GM21390 (cell line): ENCODE results near the gene CKAP4.

Experiments used
- ATAC-seq: cut with Tn5 transposase; IDR thresholded peaks from one replicate; pipeline ENCODE4 v1.9.1; 2021; ENCODE audit not compliant: unreplicated experiment

Gene CKAP4

DNA sequence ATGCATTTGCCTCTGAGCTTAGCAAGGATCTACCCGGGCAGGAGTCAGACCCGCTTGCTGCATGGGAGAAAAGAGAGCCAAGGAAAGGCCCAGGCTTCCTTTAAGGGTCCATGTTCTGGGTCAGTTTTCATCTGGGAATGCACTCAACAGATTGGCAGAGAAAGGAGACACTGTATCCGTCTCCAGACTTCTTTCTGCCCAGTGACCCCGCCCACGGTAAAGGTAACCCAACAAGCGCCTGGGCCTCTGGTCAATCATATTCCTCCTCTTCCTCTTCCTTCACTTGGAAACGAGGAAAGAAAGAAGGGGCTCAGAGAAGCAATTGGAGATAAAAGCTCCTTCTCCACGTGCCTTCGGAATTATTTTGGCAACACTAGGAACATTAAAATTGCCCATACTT is 27.6 kb upstream of the CKAP4 start:
- no peak for ATAC-seq

GRCh38 chr12:106274575-106275121 is 26.8 kb upstream of the CKAP4 start:
- no peak for ATAC-seq

DNA sequence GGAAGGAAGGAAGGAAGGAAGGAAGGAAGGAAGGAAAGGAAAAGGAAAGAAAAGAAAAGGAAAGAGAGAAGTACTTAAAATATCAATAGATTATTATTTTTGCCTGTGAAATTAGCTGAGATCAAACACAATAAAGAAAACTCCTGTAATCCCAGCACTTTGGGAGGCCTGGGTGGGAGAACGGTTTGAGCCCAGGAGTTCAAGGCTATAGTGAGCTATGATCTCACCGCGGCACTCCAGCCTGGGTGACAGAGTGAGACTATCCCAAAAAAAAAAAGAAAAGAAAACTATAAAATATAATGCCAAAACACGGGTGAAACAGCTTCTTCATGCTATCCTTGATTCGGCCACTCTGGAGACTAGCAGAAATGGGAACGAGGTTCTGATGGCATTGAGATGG is 26.2 kb upstream of the CKAP4 start:
- ATAC-seq: no peak

DNA sequence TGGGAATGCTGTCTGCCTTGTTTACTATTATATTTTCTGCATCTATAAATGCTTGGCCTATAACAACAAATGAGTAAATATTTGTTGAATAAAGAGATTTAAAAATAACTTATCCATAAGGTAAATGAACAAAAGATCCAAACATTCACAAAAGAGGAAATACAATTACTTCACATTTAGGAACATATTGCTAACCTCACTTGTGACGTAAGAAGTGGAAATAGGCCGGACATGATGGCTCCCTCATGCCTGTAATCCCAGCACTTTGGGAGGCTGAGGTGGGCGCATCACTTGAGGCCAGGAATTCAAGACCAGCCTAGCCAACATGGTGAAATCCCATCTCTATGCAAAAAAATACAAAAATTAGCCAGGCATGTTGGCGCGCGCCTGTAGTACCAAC is 25.7 kb upstream of the CKAP4 start:
- no peak for ATAC-seq

DNA sequence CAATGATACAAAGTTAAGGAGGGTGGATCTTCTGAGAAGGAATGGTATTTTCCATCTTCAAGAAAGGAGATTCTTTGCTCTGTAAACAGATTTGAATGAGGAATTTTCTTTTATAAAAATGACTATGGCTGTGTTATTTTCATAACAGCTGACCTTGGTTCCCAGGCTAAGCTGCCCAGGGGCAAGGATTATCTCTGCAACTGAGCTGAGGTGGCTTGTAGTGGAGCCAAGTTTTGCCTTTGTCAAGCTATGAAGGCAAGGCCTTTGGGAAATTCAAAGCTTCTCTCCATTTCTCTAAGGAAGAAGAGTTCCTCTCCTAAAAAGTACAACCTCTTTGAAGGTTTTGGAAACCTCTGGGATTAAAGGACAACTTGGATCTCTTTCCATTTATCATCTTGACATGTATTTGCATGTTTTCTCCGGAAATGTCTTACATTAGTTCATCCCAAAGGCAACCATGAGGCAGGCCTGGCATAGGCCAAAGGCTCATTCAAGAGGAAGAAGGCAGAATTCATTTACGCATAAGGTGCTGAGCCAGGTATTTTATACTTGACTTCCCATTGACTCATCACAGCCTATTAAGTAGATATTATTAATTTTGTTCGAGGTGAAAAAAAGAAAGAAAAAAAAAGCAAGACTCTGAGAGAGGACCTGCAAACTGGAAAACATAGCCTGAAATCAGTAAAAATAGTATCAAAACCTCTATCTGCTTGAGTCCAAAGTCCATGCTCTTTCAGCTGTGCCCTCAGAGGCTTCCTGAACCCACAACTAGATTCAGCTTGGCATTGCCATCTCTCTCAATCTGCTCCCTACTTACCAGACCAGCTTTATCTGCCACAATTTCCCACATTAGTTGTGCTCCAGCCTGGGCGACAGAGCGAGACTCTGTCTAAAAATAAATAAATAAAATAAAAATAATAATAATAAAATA is 24.0 kb upstream of the CKAP4 start:
- no peak for ATAC-seq

DNA sequence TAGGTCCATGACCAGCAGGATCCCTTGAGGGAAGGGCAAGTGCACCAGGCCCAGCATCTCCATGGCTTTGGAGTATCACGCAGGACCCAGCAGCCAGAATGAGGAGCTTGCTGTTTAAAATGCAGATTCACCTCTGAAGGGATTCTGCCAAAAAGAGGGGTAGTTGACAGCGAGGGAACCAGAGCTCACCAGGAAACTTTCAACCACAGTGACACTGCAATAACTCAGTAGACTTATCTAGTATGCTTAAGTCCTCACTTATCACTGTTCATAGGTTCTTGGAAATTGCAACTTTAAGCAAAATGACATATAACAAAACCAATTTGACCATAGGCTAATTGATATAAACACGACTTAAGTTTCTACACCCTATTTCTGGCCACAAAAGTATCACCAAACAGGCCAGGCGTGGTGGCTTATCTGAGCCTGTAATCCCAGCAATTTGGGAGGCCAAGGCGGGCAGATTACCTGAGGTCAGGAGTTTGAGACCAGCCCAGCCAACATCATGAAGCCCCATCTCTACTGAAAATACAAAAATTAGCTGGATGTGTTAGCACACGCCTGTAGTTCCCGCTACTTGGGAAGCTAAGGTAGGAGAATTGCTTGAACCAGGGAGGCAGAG is 21.4 kb upstream of the CKAP4 start:
- ATAC-seq: no peak

DNA sequence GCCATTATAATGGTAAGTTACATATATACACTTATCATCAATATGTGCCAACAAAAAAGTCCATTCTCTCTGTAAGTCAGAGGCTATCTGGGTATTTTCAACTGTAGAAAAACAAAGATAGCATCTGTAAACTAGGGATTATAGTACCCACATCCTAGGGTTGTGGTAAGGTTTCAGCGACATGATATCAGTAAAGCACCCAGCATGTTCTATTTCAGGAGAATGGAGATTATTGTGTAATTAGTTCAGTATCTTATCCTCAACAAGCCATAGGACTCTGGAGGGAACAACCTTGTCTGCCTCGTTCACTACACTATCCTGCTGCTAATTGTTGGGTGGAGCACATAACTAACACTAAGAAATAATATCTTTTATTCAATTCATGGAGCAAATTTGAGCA is 19.7 kb upstream of the CKAP4 start:
- no peak for ATAC-seq

DNA sequence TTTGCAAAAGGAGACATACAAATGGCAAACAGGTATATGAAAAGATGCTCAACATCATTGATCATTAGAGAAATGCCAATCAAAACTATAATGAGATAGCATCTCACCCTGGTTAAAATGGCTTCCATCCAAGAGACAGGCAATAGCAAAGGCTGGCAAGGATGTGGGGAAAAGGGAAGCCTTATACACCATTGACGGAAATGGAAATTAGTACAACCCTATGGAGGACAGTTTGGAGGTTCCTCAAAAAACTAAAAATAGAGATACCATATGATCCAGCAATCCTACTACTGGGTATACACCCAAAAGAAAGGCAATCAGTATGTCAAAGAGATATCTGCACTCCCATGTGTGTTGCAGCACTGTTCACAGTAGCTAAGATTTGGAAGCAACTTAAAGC is 17.3 kb upstream of the CKAP4 start:
- no peak for ATAC-seq

DNA sequence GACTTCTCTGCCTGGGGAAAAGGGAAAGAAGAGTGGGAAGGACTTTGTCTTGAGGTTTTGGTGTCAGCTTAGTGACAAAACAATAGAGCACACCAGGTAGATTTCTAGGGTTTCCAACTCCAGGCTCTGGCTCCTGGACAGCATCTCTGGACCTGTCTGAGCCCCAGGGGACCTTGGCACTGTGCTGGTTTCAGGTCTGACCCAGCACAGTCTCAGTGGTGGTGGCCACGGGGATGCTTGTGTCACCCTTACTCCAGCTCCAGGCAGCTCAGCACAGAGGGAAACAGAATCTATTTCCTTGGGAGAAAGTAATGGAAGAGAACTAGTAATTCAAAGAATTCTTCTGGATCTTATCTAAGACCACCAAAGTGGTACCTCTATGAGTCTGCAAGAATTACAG is 11.1 kb upstream of the CKAP4 start:
- no peak for ATAC-seq

DNA sequence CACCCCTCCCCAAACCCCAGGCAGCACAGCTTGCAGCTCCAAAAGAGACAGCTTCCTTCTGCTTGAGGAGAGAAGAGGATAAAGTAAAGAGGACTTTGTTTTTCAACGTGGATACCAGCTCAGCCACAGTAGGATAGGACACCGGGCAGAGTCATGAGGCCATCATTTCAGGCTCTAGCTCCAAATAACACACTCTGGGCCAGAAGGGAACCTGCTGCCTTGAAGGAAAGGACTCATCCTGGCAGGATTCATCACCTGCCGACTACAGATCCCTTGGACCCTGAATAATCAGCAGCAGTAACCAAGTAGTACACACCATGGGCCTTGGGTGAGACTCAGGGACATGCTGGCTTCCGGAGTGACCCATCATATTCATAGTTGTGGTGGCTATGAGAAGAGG is 10.4 kb upstream of the CKAP4 start:
- no peak for ATAC-seq

- no peak for ATAC-seq
These were observed 8.7 kb upstream of the CKAP4 start for GRCh38 chr12:106256524-106256923.

DNA sequence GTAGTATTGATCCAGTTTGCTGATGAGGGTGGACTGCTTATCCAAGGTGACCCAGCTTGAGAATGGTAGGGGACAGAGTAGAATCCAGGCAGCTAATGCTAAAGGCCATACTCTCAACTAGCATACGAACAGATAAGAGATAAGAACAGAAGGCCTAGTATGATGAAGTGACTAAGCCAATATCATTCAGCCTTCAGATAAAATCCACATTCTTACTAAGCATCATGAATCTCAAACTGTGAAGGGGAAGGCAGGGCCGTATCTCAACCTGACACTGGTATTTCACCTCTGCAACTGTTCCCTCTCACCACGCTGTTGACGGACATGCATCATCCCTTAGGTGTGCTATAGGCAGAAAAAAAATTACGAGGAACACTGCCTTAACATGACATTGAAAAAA is 8.1 kb upstream of the CKAP4 start:
- ATAC-seq: no peak

DNA sequence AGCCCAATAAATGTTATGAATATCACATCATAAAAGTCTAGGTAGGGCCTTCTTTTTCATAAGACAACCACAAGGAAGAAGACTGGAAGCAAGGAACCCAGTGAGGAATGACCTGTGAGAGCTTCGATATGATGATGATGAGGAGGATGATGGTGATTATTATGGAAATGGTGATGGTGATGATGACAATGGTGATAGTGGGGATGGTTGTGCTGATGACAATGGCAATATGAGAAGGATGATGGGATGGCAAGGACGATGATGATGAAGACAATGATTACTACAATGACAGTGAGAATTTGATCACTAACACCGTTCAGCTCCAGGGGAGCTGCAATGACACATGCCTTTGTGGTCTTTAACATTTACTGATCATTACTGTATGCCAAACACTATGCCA is 7.7 kb upstream of the CKAP4 start:
- no peak for ATAC-seq

GRCh38 chr12:106254724-106255123 is 6.9 kb upstream of the CKAP4 start:
- ATAC-seq: no peak

DNA sequence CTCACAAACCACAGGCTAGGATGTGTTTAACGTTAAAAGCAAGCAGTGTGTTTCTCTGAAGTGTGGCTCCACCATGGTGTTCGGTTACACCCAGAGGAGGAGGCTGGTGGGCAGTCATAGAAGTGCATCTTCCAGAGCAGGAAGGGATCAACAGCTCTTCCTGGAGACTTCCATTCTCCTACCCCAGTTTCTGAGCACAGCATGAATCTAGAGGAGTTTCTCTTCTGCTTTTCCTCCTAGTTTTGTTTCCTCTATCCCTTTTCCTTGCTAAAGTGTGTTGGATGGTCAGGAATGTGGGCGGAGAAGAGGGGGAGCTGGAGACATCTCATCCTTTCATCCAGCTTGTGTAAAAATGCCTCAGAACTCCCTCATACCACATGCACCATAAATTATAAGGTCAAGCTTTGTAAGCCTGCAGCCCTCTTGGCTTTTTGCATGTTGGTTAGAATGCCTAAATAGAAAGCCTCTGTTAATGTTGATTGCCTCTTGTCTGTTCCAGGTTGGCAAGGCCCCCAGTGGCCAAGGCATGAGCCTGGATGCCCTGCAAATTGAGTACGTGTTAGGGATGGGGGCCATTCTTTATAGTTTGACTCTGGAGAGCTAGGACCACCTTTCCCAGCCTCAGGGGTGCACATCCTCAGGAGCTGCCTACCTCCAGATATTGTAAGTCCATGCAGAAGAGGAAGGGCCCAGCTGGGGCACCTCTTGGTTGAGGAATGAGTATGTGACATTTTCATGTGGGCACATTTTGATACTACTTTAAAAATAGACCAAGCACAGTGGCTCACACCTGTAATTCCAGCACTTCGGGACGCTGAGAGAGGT is 4.0 kb upstream of the CKAP4 start:
- no peak for ATAC-seq

DNA sequence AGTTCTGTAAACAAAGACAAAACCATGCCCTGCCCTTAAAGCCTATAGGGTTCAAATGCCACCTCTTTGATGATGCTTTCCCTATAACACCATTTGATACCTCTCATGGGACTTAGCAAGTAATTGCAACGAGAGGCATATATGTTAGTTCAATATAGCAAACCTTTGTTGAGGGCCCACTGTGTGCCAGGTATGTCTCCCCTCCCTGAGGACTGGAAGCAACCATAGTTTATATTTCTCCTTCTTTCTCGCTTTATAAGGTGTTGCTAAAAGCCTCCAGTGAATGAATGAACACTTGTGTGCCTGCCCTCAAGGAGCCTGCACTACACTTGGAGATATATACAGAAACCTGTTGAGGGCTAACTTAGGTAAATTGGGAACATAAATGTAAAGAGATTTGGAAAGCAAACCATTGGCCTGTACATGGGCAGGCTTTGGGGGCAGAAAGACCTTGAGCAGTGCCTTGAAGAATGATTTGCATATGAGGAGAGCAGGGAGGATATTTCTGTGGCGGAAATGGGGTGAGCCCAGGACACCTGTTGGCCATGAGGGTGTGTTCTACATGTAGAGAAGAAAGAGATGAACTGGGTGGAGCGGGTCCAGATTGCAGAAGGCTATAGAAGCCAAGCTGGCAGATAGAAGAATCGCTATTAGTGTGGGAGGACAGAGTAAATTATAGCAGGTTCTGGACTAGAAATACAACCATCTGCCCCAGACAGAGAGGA is 1.8 kb upstream of the CKAP4 start:
- ATAC-seq: peak; percentile 70

DNA sequence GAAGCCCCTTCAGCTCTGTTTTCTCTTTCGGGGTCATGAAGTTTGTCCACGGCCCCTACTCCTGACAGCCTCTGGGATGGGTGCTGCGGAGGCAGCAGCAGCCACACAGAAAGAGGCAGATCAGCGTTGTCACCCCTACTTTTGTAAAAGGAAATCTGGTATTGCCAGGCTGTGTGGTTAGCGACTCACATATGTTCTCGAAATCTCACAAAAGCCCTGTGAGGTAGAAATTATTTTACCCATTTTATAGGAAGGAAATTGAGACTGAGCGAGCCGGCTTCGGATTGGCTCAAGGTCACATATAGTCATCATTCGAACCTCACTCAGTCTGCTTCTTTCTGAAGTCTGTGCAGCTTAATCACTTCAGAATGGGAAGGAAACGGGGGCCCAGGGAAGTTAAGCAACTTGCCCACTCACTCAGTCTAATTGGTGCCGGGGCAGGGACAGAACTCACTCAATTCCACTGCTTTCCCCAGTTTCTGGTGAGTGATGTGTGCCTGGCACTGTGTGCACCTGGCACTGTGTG is 1.1 kb upstream of the CKAP4 start:
- no peak for ATAC-seq

DNA sequence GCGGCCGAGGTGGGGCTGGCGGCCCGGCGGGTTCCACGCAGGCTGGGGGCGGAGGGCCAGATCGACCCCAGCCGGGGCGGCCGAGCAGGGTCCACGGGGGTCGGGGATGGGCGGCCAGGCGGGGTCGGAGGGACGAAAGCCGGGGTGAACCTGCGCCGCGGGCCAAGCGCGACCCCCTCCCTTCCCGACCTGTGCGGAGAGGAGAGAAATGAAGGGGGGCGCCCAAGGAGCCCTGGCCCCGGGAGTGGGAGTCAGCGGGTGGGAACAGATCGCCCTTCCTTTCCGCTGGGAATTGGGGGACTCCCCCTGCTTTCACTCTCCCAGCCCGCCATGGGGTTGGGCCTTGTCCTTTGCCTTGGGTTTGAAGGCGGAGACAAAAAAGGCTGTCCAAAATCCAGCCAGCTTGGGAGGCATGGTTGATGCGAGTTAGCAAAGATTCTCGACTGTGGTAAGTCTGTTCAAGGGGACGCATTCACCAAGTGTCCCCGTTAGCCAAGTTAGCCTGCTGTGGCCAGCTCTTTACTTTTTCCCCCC is 559 bp upstream of the CKAP4 start:
- peak; percentile 8 for ATAC-seq

DNA sequence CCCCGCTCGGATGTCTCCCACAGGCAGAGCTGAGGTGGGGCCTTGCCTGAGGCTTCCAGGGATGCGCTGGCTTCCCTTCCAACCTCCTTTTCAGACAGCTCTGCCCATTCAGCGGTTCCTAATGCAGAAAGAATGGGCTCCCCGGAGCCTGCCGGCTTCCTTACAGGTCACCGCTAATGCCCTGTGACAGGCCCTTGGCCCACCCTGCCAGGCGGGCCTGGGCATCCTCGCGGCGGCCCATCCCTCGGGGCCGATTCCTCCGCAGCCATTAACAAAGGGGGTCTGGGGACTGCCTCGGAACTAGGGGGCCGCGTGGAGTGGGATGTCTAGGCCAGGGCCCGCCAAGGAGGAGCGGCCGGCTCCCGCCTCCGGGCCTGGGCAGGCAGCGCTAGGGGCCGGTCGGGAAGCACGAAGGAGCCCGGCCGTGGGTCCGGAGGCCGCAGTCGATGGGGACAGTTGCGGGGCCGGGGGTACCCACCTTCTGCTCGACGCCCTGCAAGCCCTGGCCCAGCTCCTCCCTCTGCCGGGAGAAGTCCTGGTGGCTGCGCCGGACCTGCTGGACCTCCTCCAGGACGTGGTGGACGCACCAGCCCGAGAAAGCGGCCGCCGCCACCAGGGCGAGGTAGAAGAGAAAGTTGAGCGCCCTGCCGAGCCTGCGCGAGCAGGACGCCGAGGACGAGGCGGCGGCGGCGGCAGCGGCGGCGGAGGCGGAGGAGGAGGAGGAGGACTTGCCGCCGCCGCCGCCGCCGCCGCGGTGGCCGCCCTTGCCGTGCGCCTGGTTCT is 738 bp downstream of the CKAP4 start:
- peak; percentile 30 for ATAC-seq
